ENCODE results near the gene C1GALT1.

Gene C1GALT1

GRCh38 chr7:7202375-7202720, 20.0 kb downstream of the C1GALT1 start:
- DNase-seq: no peak

- DNase-seq: no peak
Measured at GRCh38 chr7:7203813-7204575, 21.6 kb downstream of the C1GALT1 start.

- DNase-seq: no peak
Measured at GRCh38 chr7:7207876-7208275, 25.5 kb downstream of the C1GALT1 start.

- no peak for DNase-seq
Measured at GRCh38 chr7:7208520-7208919, 26.2 kb downstream of the C1GALT1 start.

- DNase-seq: no peak
Measured at GRCh38 chr7:7209412-7210050, 27.2 kb downstream of the C1GALT1 start.

- DNase-seq: no peak
Measured at GRCh38 chr7:7210475-7211237, 28.3 kb downstream of the C1GALT1 start.

- no peak for DNase-seq
Measured at GRCh38 chr7:7212612-7213011, 30.3 kb downstream of the C1GALT1 start.

- no peak for DNase-seq
Measured at GRCh38 chr7:7214398-7215347, 32.3 kb downstream of the C1GALT1 start.

- no peak for DNase-seq
Measured at GRCh38 chr7:7216279-7216678, 33.9 kb downstream of the C1GALT1 start.

GRCh38 chr7:7219216-7219615, 36.9 kb downstream of the C1GALT1 start:
- no peak for DNase-seq

- DNase-seq: no peak
Measured at GRCh38 chr7:7220821-7221220, 38.5 kb downstream of the C1GALT1 start.

- DNase-seq: no peak
Measured at GRCh38 chr7:7221599-7222038, 39.3 kb downstream of the C1GALT1 start.

- no peak for DNase-seq
Measured at GRCh38 chr7:7223250-7223649, 40.9 kb downstream of the C1GALT1 start.

GRCh38 chr7:7226407-7226806, 44.1 kb downstream of the C1GALT1 start:
- no peak for DNase-seq

GRCh38 chr7:7228472-7228871, 46.1 kb downstream of the C1GALT1 start:
- DNase-seq: no peak

- DNase-seq: no peak
Measured at GRCh38 chr7:7228967-7229366, 46.6 kb downstream of the C1GALT1 start.

- DNase-seq: no peak
Measured at GRCh38 chr7:7231000-7231399, 48.7 kb downstream of the C1GALT1 start.

GRCh38 chr7:7231865-7232264, 49.5 kb downstream of the C1GALT1 start:
- no peak for DNase-seq

GRCh38 chr7:7235347-7235746, 53.0 kb downstream of the C1GALT1 start:
- no peak for DNase-seq

GRCh38 chr7:7236041-7236440, 53.7 kb downstream of the C1GALT1 start:
- DNase-seq: no peak

- DNase-seq: no peak
Measured at GRCh38 chr7:7237201-7237977, 55.0 kb downstream of the C1GALT1 start.

GRCh38 chr7:7237978-7238267, 55.6 kb downstream of the C1GALT1 start:
- DNase-seq: no peak
